ENCODE measurements around the gene MAP6. TPM values are rescaled to one million over a fixed set of nuclear protein-coding genes. Genes with fewer than 3 reads are reported as not detected.

Gene MAP6
- total and polyA plus RNA-seq, 2 experiments from 2014 or later: 0.31 to 1.2 TPM

- TF ChIP-seq EZH2 (IDR thresholded peaks at IDR 0.05; ENCODE audit: low read depth, unreplicated experiment): no peak
- TF ChIP-seq ZNF331 (CRISPR knock-in tag; IDR thresholded peaks at IDR 0.05; ENCODE audit: low read depth): no peak
- TF ChIP-seq REST (IDR thresholded peaks at IDR 0.05; ENCODE audit: unreplicated experiment): no peak
- TF ChIP-seq ZNF114 (CRISPR knock-in tag; IDR thresholded peaks at IDR 0.05): no peak
Measured at GRCh38 chr11:75591371-75591770, 77.5 kb downstream of the MAP6 start (continued).

GRCh38 chr11:75589933-75590332 lies 78.9 kb downstream of the MAP6 start:
- H3K4me3 ChIP-seq: no peak overlapping the region
- H3K9me2 ChIP-seq (ENCODE audit: insufficient read depth): peaks cover 7% of the 10 kb centered on the region; the same call in 1 of the 2 replicates
- no peak overlapping the region for H2AFZ ChIP-seq
- no peaks in the 10 kb centered on the region; the same call in 1 of the 2 replicates for H3F3A ChIP-seq (replicated peaks; ENCODE audit: low read depth)
- Mint-ChIP-seq H3K9me3 (no peaks in the 10 kb centered on the region), H3K36me3 (ENCODE audit: low read depth) (no peaks in the 10 kb centered on the region), H3K4me3 (no peak overlapping the region), H3K27me3 (ENCODE audit: insufficient read depth, low read depth, poor library complexity) (peaks cover 16% of the 10 kb centered on the region), H3K27ac (no peak overlapping the region), H3K4me1 (peaks cover 5% of the 10 kb centered on the region; the same call in 2 of the 3 replicates)
- H3K27ac ChIP-seq (ENCODE audit: low read depth): no peak overlapping the region
- no peak overlapping the region for H3K4me2 ChIP-seq
- ATAC-seq (no peak), DNase-seq (ENCODE audit: low spot score) (no peak)
- H3K4me1 ChIP-seq (ENCODE audit: insufficient read depth): no peaks in the 10 kb centered on the region; the same call in 1 of the 2 replicates
- H3K79me2 ChIP-seq (replicated peaks; ENCODE audit: insufficient read depth): no peaks in the 10 kb centered on the region
- no peaks in the 10 kb centered on the region for H4K20me1 ChIP-seq (replicated peaks; ENCODE audit: insufficient read depth)
- no peaks in the 10 kb centered on the region for H3K36me3 ChIP-seq (ENCODE audit: insufficient read depth)
- no peaks in the 10 kb centered on the region for H3K27me3 ChIP-seq (ENCODE audit: insufficient read depth)
- TF ChIP-seq POLR2AphosphoS5 (IDR thresholded peaks at IDR 0.05; ENCODE audit: low read depth) (no peak), CTCF (conservative IDR thresholded peaks at IDR 0.05; ENCODE audit: low read depth in 2 of 2) (no peak), EZH2phosphoT487 (IDR thresholded peaks at IDR 0.05; ENCODE audit: unreplicated experiment) (no peak), NANOG (IDR thresholded peaks at IDR 0.05; ENCODE audit: borderline replicate concordance) (no peak), EZH2 (IDR thresholded peaks at IDR 0.05; ENCODE audit: low read depth, unreplicated experiment) (no peak), STAT1 (IDR thresholded peaks at IDR 0.05; ENCODE audit: unreplicated experiment) (no peak), REST (IDR thresholded peaks at IDR 0.05; ENCODE audit: unreplicated experiment) (no peak), CREB1 (CRISPR knock-in tag; IDR thresholded peaks at IDR 0.05; ENCODE audit: low read depth) (no peak), ZNF114 (CRISPR knock-in tag; IDR thresholded peaks at IDR 0.05) (no peak)
